GM21447 (cell line): Measurements from ENCODE around the gene SLK.

Experiments used
- ATAC-seq: cut with Tn5 transposase; IDR thresholded peaks from one replicate; pipeline ENCODE4 v1.9.1; 2021; ENCODE audit not compliant: unreplicated experiment

Gene SLK

GRCh38 chr10:103986360-103986759 is 19.4 kb downstream of the SLK start:
- ATAC-seq = no peak

GRCh38 chr10:103990121-103990520 is 23.2 kb downstream of the SLK start:
- ATAC-seq = no peak

DNA sequence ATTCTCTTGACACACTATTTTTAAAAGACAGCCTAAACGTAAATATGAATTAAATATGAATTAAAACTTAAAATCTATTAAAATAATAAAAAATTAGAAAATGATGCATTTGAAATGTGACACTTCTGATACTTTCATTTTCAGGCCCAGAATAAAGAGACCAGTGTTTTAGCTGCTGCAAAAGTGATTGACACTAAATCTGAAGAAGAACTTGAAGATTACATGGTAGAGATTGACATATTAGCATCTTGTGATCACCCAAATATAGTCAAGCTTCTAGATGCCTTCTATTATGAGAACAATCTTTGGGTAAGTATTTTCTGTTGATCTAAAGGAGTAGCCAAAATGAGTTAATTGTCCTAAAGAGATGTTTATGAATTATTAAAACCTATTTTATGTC is 23.6 kb downstream of the SLK start:
- no peak for ATAC-seq

GRCh38 chr10:103991393-103992128 is 24.6 kb downstream of the SLK start:
- no peak for ATAC-seq

GRCh38 chr10:103995134-103995533 is 28.2 kb downstream of the SLK start:
- ATAC-seq = no peak

DNA sequence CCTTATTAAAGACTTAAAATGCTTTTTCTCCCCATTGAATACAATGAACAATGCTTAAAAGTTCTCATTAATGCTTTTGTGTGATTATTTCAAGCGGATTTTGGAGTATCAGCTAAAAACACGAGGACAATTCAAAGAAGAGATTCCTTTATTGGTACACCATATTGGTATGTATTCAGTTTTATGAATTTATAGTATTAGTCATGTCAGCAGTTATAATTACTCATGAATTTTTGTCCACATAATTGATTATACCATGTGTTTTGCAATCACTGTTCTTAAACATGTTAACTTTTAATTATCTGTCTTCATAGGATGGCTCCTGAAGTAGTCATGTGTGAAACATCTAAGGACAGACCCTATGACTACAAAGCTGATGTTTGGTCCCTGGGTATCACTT is 31.9 kb downstream of the SLK start:
- no peak for ATAC-seq

- ATAC-seq = no peak
Observed at GRCh38 chr10:104002911-104003310, 36.0 kb downstream of the SLK start.

DNA sequence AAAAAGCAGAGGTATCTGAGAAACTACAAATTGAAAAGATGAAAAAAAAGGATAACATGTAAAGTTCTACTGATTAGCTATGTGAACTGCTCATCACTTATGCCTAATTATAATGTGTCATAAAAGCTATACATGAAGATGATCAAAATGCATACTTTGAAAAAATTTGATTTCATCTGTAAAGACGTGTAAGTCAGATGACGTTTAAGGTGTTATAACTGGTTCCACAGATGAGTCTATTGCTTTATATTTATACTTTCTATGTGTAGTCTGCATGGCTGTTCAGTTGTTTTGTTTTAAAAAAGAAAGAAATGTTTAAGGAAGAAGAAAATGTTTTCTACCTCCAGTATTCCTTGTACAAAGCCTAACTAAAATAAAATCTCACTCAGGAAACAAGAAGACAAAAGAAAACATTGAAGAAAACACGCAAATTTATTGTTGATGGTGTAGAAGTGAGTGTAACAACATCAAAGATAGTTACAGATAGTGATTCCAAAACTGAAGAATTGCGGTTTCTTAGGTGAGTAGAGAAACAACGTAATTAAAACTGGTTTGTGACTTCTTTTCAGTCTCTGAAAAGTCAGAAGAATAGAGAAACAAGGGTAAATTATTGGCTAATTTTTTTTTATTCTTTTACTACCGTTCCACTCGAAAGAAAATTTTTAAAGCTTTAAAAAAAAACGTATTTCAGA is 38.4 kb downstream of the SLK start:
- no peak for ATAC-seq

- no peak for ATAC-seq
Observed at GRCh38 chr10:104011904-104012303, 45.0 kb downstream of the SLK start.

DNA sequence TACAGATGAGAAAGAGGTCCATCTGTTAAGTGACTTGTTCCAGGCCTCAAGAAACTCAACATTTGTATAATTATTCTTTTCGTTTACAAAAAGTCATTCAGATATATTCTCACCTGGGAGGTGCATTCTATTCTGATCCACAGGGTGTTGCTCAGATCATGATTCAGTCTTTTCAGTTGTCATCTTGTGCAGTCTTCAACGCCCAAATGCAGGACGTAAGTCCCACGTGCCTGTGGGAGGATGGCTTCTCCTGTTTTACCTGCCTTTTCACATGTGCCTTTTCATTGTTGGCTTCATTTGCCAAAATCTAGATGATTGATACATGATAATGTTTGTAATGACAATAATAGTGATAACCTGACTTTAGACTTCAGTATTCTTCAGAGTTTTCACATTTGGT is 46.5 kb downstream of the SLK start:
- ATAC-seq = no peak

- no peak for ATAC-seq
Observed at GRCh38 chr10:104014176-104014575, 47.2 kb downstream of the SLK start.

DNA sequence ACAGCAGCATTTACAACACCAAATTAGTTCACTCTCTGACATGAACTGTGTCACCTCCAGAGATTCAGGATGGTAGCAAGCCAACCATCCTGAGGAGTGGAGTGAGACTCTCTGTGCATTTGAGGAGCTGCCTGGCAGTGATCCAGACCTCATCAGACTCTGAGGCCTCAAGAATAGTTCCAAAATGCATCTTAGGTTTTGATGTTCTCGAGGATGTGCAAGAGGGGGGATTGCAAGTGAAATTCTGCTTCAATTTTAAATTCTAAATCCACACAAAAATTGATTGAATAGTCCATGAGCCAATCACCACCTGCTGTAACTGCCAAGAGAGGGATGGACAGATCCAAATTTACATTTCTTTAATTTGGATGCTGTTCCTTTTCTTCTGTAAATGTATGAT is 49.7 kb downstream of the SLK start:
- ATAC-seq = no peak

- no peak for ATAC-seq
Observed at GRCh38 chr10:104018471-104018870, 51.5 kb downstream of the SLK start.

- ATAC-seq = no peak
Observed at GRCh38 chr10:104020020-104020419, 53.1 kb downstream of the SLK start.

GRCh38 chr10:104021246-104021645 is 54.3 kb downstream of the SLK start:
- no peak for ATAC-seq

DNA sequence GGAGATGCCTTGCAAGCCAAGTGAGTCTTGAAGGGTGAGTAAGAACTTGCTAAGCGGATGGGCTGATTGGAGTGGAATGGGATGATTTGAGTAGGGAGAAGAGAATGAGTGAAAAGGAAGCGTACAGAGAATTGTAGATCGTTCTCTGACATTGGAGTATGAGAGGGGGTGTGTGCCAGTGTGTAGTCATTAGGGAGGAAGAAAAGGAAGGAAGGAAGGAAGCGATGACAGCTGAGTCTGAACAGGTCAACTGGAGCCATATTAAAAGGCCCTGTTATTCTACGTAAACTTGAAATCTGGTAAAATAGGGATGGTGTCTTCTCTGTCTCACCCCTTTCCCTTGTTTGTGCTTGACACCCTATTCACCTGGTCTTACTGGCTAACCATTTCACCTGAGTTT is 55.1 kb downstream of the SLK start:
- ATAC-seq = no peak

DNA sequence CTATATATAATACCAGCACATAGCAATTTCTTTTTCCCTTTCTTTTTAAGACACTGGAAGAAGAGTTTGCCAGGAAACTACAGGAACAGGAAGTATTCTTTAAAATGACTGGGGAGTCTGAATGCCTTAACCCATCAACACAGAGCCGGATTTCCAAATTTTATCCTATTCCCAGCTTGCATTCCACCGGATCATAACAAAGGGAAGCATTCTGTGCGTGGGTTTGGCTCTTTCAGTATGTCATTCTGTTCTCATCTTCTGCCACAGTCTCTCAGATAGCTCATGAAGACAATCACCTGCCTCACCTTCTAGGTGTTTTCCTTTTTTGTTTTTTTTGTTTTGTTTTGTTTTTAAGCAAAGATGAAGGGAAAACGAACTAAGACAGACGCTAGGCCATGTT is 58.6 kb downstream of the SLK start:
- no peak for ATAC-seq

GRCh38 chr10:104026762-104027161 is 59.8 kb downstream of the SLK start:
- ATAC-seq = no peak

DNA sequence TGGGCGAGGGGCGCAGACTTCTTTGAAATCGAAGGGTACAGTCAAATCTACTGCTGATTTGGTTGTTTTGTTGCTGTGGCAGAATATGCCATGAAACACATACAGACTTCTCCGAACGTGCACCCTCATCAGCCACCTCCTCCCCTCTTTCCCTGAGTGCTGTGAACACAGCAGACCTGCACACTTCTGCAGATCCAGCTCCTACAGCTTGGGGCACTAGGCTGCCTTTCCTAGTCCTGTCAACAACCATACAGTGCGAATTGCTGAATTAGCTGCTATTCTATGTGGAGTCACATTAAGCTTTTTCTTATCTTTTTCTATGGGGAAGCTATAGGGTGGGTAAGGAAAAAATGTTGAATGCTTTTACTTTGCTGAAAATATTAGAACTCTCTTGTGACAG is 61.2 kb downstream of the SLK start:
- no peak for ATAC-seq

DNA sequence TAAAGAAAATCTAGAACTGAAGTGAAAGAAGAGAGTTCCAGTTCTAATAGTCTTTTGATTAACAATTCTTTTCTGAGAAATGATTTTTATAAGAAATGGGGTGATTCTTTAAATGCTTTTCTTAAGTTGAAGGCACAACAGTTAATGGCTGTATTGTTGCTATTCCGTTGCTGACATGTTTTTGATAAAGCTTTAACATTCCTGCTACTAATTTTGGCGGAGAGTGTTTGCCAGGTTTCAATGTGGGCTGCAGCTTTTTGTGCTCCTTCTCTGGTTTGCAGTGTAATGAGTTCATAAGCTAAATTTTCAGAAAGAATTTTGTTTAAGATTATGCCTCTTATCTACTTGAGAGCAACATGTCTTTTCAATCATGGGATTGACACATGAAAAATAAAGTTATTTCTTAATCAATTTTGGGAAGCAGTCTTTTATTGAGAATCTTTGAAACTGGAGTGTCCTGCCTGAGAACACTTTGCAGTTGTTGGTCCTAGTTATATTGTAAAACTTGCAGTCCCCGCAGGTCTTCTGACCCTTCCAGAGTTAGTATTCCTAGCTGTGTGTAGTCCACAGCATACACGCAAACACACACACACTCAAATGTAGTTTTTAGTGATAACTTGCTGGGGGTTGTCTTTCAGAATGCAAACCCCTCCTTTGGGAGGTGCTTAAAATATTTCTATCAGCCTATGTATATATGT is 62.0 kb downstream of the SLK start:
- no peak for ATAC-seq

- no peak for ATAC-seq
Observed at GRCh38 chr10:104029521-104029860, 62.6 kb downstream of the SLK start.

- ATAC-seq = no peak
Observed at GRCh38 chr10:104031631-104032030, 64.7 kb downstream of the SLK start.
